Suprapubic skin (tissue), 4 donors: ENCODE data around the gene SNX13. TPM values are rescaled to one million over a fixed set of nuclear protein-coding genes. Genes with fewer than 3 reads are reported as not detected.

ENCODE experiments used
- DNase-seq, 2 donors: peaks; one replicate each; pipeline ENCODE4 v3.0.0-alpha.2; 2019; ENCODE audit warnings: low spot score in 2 of 2
- H3K27ac ChIP-seq: fragments of 200-600 bp; sonication (generic); one replicate; pipeline ENCODE4 v1.5.1; 2019
- H3K27me3 ChIP-seq: fragments of 200-600 bp; sonication (generic); one replicate; pipeline ENCODE4 v1.5.1; 2019
- H3K36me3 ChIP-seq: fragments of 200-600 bp; sonication (generic); one replicate; pipeline ENCODE4 v1.5.1; 2019
- H3K4me1 ChIP-seq: fragments of 200-600 bp; sonication (generic); one replicate; pipeline ENCODE4 v1.5.1; 2019
- H3K4me3 ChIP-seq: fragments of 200-600 bp; sonication (generic); one replicate; pipeline ENCODE4 v1.5.1; 2019; ENCODE audit warnings: mild to moderate bottlenecking
- H3K9me3 ChIP-seq: fragments of 200-600 bp; sonication (generic); one replicate; pipeline ENCODE4 v1.5.1; 2019
- EP300 ChIP-seq: sonication (generic); formaldehyde crosslinking; IDR thresholded peaks from one replicate; pipeline ENCODE4 v1.6.1; 2017; ENCODE audit warnings: antibody characterized with exemption
- POLR2A ChIP-seq, 2 donors: fragments of 450-650 bp; IDR thresholded peaks; one replicate each; pipeline ENCODE4 v1.6.1; 2017; ENCODE audit warnings: antibody characterized with exemption in 2 of 2, mild to moderate bottlenecking in 2 of 2, moderate library complexity in 2 of 2
- POLR2AphosphoS5 ChIP-seq, 3 donors: sonication (generic); formaldehyde crosslinking; IDR thresholded peaks; one replicate each; pipeline ENCODE4 v1.6.1; 2017; ENCODE audit warnings: antibody characterized with exemption in 3 of 3
- WGBS: methylation state at CpG from one replicate; pipeline ENCODE4 v1.1.5; 2018; 5-methylcytosine and 5-hydroxymethylcytosine counted together
- total RNA-seq, 4 donors: library from RNA; depleted of rRNA; stranded (reverse); fragments of >200 nt; gene quantifications; one replicate each; pipeline ENCODE4 v1.1.0, GENCODE V29; 2016
- TF ChIP-seq, protein P1 (sequence below), 2 donors: fragments of 200-600 bp in 1 of 2; fragments of 450-650 bp in 1 of 2; sonication (generic) in 1 of 2; IDR thresholded peaks; one replicate each; pipeline ENCODE4 v1.5.1; 2016 to 2019; ENCODE audit warnings: antibody characterized with exemption in 2 of 2, mild to moderate bottlenecking in 1 of 2, moderate library complexity in 1 of 2

The SNX13 gene
- total RNA-seq, 4 donors from 2014 or later = 32.7 to 69.9 (median 59.7) TPM

DNA sequence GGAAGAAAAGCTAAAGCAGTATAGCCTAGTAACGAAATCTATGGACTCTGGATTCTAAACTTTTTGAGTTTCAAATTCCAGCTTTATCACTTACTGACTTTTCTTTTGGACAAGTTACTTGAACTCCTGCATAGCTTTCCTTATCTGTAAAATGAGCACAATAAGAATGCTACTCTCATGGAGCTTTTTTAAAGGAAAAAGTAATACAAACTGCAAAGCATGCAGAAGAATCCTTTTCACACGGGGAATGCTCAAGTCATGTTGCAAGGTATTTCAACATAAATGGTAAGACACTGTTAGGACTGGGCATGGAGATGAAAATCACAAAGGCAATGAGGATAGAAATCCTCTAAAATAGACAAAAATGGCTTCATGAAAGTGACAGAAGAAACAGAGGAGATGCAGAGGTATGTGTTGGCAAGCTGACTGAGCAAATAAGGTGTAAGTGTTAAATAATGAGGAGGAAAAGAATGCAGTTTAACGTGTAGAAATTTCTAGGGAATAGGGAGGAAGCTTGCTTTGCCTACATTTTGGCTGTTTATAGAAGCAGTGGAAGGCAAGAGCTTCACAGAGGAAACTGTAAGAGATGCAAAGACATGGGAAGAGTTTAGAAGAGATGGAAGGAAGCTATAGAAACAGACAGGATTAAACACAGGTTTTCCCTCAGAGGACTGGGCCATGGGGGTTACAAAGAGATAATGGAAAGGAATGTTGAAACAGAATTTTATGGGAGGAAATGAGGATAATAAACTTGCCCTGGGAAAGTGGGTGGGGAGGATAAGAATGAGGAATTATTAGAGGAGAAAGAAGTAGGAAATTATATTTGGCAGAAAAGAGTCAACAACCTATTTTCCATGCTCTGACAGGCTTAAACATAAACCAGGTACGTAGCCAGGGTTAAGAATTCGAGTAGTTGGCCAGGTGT, 28.8 kb upstream of the SNX13 start:
- Histone ChIP-seq H3K27ac (no peak overlapping the region), H3K9me3 (no peaks in the 10 kb centered on the region), H3K4me3 (no peak overlapping the region), H3K36me3 (no peaks in the 10 kb centered on the region), H3K27me3 (no peaks in the 10 kb centered on the region), H3K4me1 (no peaks in the 10 kb centered on the region)
- WGBS = 55% methylated on average over 5 of the region's 5 CpGs
- no peak for TF ChIP-seq POLR2AphosphoS5 (IDR thresholded peaks at IDR 0.05)
- TF ChIP-seq POLR2A (IDR thresholded peaks at IDR 0.05) = no peak
- TF ChIP-seq EP300 = no peak
- TF ChIP-seq, protein P1, sequence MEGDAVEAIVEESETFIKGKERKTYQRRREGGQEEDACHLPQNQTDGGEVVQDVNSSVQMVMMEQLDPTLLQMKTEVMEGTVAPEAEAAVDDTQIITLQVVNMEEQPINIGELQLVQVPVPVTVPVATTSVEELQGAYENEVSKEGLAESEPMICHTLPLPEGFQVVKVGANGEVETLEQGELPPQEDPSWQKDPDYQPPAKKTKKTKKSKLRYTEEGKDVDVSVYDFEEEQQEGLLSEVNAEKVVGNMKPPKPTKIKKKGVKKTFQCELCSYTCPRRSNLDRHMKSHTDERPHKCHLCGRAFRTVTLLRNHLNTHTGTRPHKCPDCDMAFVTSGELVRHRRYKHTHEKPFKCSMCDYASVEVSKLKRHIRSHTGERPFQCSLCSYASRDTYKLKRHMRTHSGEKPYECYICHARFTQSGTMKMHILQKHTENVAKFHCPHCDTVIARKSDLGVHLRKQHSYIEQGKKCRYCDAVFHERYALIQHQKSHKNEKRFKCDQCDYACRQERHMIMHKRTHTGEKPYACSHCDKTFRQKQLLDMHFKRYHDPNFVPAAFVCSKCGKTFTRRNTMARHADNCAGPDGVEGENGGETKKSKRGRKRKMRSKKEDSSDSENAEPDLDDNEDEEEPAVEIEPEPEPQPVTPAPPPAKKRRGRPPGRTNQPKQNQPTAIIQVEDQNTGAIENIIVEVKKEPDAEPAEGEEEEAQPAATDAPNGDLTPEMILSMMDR (IDR thresholded peaks at IDR 0.05) = no peak
- DNase-seq = no peak

DNA sequence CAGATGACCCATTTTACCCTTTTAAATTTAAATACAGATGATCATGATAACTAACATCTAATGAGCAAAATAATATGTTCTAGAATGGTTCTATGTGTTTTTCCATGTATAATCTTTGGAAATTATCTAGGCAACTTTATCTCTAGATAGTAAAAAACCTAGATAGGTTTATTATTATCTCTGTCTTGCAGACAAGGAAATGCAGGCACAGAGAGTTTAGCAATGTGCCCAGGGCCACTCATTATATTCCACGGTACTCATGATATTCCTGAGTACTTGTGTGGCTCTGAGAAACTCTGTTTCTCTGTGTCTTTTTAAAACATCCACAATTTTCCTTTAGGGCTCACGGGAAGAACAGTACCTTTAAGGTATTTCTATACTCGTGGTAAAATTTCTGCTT, 26.4 kb upstream of the SNX13 start:
- H3K9me3 ChIP-seq = no peaks in the 10 kb centered on the region
- no peaks in the 10 kb centered on the region for H3K36me3 ChIP-seq
- 81% methylated on average over 3 of the region's 3 CpGs for WGBS
- no peak overlapping the region for H3K27ac ChIP-seq
- no peaks in the 10 kb centered on the region for H3K27me3 ChIP-seq
- no peak overlapping the region for H3K4me3 ChIP-seq
- H3K4me1 ChIP-seq = no peaks in the 10 kb centered on the region
- no peak for DNase-seq
- TF ChIP-seq POLR2A (IDR thresholded peaks at IDR 0.05) = no peak
- TF ChIP-seq, protein P1 (IDR thresholded peaks at IDR 0.05) = no peak
- no peak for TF ChIP-seq POLR2AphosphoS5 (IDR thresholded peaks at IDR 0.05)
- no peak for TF ChIP-seq EP300

- no peaks in the 10 kb centered on the region for H3K9me3 ChIP-seq
- TF ChIP-seq POLR2AphosphoS5 (IDR thresholded peaks at IDR 0.05) (no peak), POLR2A (IDR thresholded peaks at IDR 0.05) (no peak), EP300 (no peak)
- TF ChIP-seq, protein P1 (IDR thresholded peaks at IDR 0.05) = no peak
- H3K27me3 ChIP-seq = no peaks in the 10 kb centered on the region
- H3K4me3 ChIP-seq = no peak overlapping the region
- H3K27ac ChIP-seq = no peak overlapping the region
- no peaks in the 10 kb centered on the region for H3K4me1 ChIP-seq
- H3K36me3 ChIP-seq = no peaks in the 10 kb centered on the region
- DNase-seq = no peak
These were observed 25.3 kb upstream of the SNX13 start for GRCh38 chr7:17965603-17966002.

DNA sequence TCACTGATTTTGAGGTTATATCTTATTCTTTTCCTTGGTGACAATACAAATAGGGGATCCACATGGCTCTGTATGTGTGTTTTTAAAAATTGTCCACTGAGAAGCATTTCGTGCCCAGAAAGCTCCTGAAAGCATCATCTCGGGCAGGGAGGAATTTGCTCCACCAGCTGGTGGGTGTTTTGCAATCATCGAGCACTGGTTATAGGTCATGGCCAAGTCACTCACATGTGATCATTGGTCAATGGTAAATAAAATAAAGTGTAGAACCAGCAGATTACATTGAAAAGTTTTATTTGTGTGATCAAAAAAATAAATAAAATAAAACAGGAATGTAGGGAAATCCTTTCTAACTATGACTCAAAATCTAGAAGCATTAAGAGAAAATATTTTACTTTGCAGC, 23.0 kb upstream of the SNX13 start:
- DNase-seq = peak in 1 of 2 donors; percentile 67
- H3K27ac ChIP-seq = no peak overlapping the region

DNA sequence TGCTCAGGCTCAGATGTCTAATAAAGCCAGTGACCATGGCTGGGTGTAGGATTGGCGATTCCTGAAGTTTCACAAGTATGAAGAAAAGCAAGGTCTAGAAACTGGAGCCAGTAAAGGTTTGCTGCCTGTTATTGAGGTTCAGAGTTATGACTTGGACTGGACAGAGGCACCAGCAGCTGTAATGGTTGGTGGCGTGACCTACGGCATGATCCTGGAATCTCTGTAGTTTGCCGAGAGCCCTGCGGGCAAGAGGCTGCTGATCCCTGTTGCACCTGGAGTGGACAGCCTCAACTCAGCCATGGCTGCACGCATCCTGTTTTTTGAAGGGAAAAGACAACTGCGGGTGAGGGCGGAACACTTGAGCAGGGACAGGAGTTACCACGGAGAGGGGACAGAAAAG, 22.4 kb upstream of the SNX13 start:
- 94% methylated on average over 9 of the region's 9 CpGs for WGBS
- Histone ChIP-seq H3K27ac (no peak overlapping the region), H3K9me3 (no peaks in the 10 kb centered on the region), H3K4me1 (no peaks in the 10 kb centered on the region), H3K4me3 (no peak overlapping the region), H3K27me3 (no peaks in the 10 kb centered on the region), H3K36me3 (no peaks in the 10 kb centered on the region)
- TF ChIP-seq EP300 (no peak), POLR2AphosphoS5 (IDR thresholded peaks at IDR 0.05) (no peak), POLR2A (IDR thresholded peaks at IDR 0.05) (no peak)
- TF ChIP-seq, protein P1 (IDR thresholded peaks at IDR 0.05) = no peak
- no peak for DNase-seq

More for the DNA sequence above, 23.0 kb upstream of the SNX13 start:
- no peak overlapping the region for H3K4me3 ChIP-seq
- no peaks in the 10 kb centered on the region for H3K9me3 ChIP-seq
- no peaks in the 10 kb centered on the region for H3K27me3 ChIP-seq
- no peaks in the 10 kb centered on the region for H3K36me3 ChIP-seq
- WGBS = 49% methylated on average over 3 of the region's 3 CpGs
- H3K4me1 ChIP-seq = no peaks in the 10 kb centered on the region
- TF ChIP-seq POLR2A (IDR thresholded peaks at IDR 0.05) (no peak), EP300 (no peak), POLR2AphosphoS5 (IDR thresholded peaks at IDR 0.05) (no peak)
